Ectodermal cell (in vitro differentiated cells): Measurements from ENCODE around the gene NSUN7. TPM values are rescaled to one million over a fixed set of nuclear protein-coding genes. Genes with fewer than 3 reads are reported as not detected.
"Not testable (repeated sequence)": the region's sequence is repeated elsewhere in the genome, so short reads cannot be mapped to it uniquely, and the experiment has no call there.

Experiments used
- H3K27ac ChIP-seq: 2 replicates; pipeline ENCODE4 v1.7.0; 2013; ENCODE audit warnings: mild to moderate bottlenecking, low read depth, low read length; ENCODE audit not compliant: insufficient read depth, poor library complexity, severe bottlenecking
- H3K27me3 ChIP-seq: 2 replicates; pipeline ENCODE4 v1.7.0; 2013; ENCODE audit warnings: mild to moderate bottlenecking, low read length; ENCODE audit not compliant: insufficient read depth, control insufficient read depth, poor library complexity, severe bottlenecking
- H3K36me3 ChIP-seq: one replicate; pipeline ENCODE4 v1.7.0; 2013; ENCODE audit warnings: low read length; ENCODE audit not compliant: control insufficient read depth, insufficient read depth
- H3K4me1 ChIP-seq: one replicate; pipeline ENCODE4 v1.7.0; 2013; ENCODE audit warnings: low read length; ENCODE audit not compliant: control insufficient read depth, insufficient read depth
- H3K4me3 ChIP-seq: 2 replicates; pipeline ENCODE4 v1.7.0; 2013; ENCODE audit warnings: low read depth, low read length, control low read depth; ENCODE audit not compliant: insufficient read depth
- H3K9me3 ChIP-seq: 2 replicates; pipeline ENCODE4 v1.7.0; 2013; ENCODE audit warnings: mild to moderate bottlenecking, low read length, moderate library complexity; ENCODE audit not compliant: control insufficient read depth
- WGBS, 2 experiments: methylation state at CpG; one replicate each; pipeline ENCODE4 v1.1.7; 2013; ENCODE audit warnings: missing lambda C conversion rate in 2 of 2; 5-methylcytosine and 5-hydroxymethylcytosine counted together
- polyA plus RNA-seq, 4 experiments: library from polyadenylated mRNA; stranded (reverse); fragments of 50-300 nt; gene quantifications; one replicate each; pipeline ENCODE4 v1.2.3, GENCODE V29; 2013

Gene NSUN7
- 22.1 TPM for polyA plus RNA-seq (2013, experiment 1 of 4)
- 22.6 TPM for polyA plus RNA-seq (2013, experiment 2 of 4)
- 24.2 TPM for polyA plus RNA-seq (2013, experiment 3 of 4)
- 24.2 TPM for polyA plus RNA-seq (2013, experiment 4 of 4)

DNA sequence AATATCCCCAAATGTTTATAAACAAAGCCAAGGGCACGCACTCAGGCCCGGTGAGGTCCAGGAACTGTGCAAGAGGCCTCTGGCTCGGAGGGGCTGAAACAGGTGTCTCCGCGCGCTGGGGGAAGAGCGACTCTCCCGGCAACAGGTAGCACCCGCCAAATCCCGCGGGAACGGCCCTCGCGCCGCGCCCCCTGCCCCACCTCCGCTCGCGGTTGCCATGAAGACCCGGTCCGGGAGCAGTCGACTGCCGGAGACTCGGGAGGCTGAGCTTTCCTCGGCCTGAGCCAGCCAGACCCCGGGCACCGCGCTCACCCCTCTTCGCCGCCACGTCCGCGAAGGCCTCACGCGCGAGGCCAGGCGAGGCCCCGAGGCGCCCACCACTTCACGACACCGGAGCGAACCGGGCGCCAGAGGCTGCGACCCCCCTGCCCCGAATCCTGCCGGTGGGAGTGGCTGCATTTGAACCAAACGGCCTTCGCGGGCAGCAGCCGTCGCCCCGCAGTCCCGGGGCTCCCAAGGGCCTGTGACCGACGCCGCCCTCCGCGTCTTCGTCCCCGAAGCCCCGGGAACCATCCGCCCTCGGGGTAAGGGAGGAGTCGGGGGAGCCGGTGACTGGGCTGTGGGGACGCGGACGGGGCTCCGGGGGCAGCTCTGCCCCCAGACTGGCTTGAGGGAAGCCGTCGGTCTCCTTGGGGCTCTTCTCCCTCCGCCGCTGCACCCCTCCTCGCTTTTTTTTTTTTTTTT is at the start of gene NSUN7:
Gene NSUN7 (plus strand): TSS at position 239 of the 744 bp plus-strand sequence. CDS start 739 bp downstream, outside the sequence.
- Histone ChIP-seq H3K4me3 (peak within 1 kb of the TSS; percentile 72), H3K27ac (no peak within 1 kb of the TSS), H3K27me3 (no peaks in the 10 kb centered on the region), H3K9me3 (no peaks in the 10 kb centered on the region), H3K36me3 (peaks cover 4% of the 10 kb centered on the region), H3K4me1 (no peaks in the 10 kb centered on the region)
- WGBS, 2 experiments = 1% methylated on average over 75 of the region's 75 CpGs

DNA sequence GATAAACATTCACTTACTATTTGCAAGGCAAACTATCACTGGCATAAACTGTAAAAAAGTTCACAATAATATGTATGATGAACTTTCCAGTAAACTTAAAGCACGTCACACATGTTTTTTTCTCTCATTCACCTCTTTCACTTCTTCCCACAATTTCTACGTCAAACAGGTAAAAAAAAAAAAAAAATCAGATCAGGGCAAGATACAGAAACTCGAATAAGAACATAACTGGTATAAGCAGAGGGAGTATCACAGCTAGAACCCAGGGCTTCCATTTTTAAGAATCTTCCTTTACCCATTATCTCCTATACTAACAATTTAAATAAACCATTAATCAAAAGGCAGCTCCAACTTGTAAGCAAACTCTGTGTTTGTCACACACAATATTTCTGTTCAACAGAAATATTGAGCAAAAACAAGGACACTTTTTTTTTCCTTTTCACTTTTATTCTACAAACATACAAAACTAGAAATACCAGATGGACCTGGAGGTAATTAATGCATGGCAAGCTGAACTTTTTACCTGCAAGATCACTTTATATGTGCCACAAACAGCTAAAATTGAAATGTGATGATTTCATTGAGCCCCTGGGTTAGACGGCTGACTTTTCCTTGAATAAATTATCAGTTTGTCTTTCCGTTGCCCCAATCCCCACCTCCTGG is 47.5 kb upstream of the NSUN7 start:
- H3K27ac ChIP-seq = no peak overlapping the region
- H3K36me3 ChIP-seq = no peaks in the 10 kb centered on the region
- H3K4me3 ChIP-seq = no peak overlapping the region
- H3K27me3 ChIP-seq = no peaks in the 10 kb centered on the region
- WGBS, 2 experiments = 88 to 91% methylated on average over 5 of the region's 5 CpGs
- H3K9me3 ChIP-seq = no peaks in the 10 kb centered on the region
- H3K4me1 ChIP-seq = no peaks in the 10 kb centered on the region

- WGBS, 2 experiments = 43 to 45% methylated on average over 2 of the region's 2 CpGs
Measured at GRCh38 chr4:40702800-40703151, 47.0 kb upstream of the NSUN7 start.

GRCh38 chr4:40704073-40704472 is 45.7 kb upstream of the NSUN7 start:
- Histone ChIP-seq H3K4me1 (no peaks in the 10 kb centered on the region), H3K4me3 (no peak overlapping the region), H3K36me3 (no peaks in the 10 kb centered on the region), H3K9me3 (no peaks in the 10 kb centered on the region), H3K27me3 (no peaks in the 10 kb centered on the region), H3K27ac (no peak overlapping the region)
- WGBS, 2 experiments = 90 to 96% methylated on average over 5 of the region's 5 CpGs

More at GRCh38 chr4:40702800-40703151, 47.0 kb upstream of the NSUN7 start:
- Histone ChIP-seq H3K9me3 (no peaks in the 10 kb centered on the region), H3K4me1 (no peaks in the 10 kb centered on the region), H3K27ac (no peak overlapping the region), H3K27me3 (no peaks in the 10 kb centered on the region), H3K4me3 (no peak overlapping the region), H3K36me3 (no peaks in the 10 kb centered on the region)

- no peaks in the 10 kb centered on the region for H3K36me3 ChIP-seq
- H3K27me3 ChIP-seq = no peaks in the 10 kb centered on the region
- 87 to 94% methylated on average over 2 to 5 of the region's 5 CpGs for WGBS, 2 experiments
- no peaks in the 10 kb centered on the region for H3K9me3 ChIP-seq
- H3K4me1 ChIP-seq = no peaks in the 10 kb centered on the region
- no peak overlapping the region for H3K4me3 ChIP-seq
- no peak overlapping the region for H3K27ac ChIP-seq
Measured at GRCh38 chr4:40710484-40711254, 39.1 kb upstream of the NSUN7 start.

DNA sequence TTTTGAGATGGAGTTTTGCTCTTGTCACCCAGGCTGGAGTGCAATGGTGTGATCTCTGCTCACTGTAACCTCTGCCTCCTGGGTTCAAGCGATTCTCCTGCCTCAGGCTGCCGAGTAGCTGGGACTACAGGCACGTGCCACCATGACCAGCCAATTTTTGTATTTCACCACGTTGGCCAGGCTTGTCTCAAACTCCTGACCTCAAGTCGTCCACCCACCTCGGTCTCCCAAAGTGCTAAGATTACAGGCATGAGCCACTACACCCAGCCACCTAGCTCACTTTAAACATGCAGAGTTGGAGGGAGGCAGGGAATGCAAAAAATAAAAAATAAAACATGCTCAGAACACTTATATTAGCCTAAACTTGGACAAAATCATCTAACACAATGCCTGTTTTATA is 36.8 kb upstream of the NSUN7 start:
- H3K36me3 ChIP-seq, H3K27me3 ChIP-seq, H3K9me3 ChIP-seq, H3K4me3 ChIP-seq, H3K27ac ChIP-seq, H3K4me1 ChIP-seq: not testable (repeated sequence)
- 73 to 81% methylated on average over 6 of the region's 6 CpGs for WGBS, 2 experiments

GRCh38 chr4:40713798-40714197 is 36.0 kb upstream of the NSUN7 start:
- H3K36me3 ChIP-seq = no peaks in the 10 kb centered on the region
- H3K4me1 ChIP-seq = peaks cover 7% of the 10 kb centered on the region
- H3K27ac ChIP-seq = peak overlapping the region; percentile 26
- no peak overlapping the region for H3K4me3 ChIP-seq
- 85 to 89% methylated on average over 2 of the region's 2 CpGs for WGBS, 2 experiments
- no peaks in the 10 kb centered on the region for H3K9me3 ChIP-seq
- H3K27me3 ChIP-seq = no peaks in the 10 kb centered on the region

DNA sequence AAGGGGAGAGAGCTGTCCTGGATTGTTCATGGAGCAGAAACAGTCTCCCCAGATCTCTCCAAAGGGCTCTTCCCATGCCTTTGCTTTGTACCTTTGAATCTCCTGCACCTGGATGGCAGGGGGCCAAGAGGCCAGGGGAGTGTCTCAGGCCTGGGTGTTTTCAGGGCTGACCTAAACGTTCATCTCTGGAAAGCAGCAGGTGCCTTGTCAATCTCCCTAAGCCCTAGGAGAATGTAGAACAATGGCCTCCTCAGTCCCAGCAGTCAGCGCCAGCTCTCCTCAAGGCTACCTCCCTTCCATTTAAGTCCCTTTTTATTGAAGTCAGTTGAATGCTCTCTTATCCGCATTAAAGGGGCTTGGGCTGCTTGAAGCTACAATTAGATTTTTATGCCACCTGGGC is 31.2 kb upstream of the NSUN7 start:
- H3K27ac ChIP-seq = peak overlapping the region; percentile 2
- H3K4me3 ChIP-seq = no peak overlapping the region
- no peaks in the 10 kb centered on the region for H3K9me3 ChIP-seq
- WGBS, 2 experiments = 12 to 30% methylated on average over 3 of the region's 3 CpGs
- no peaks in the 10 kb centered on the region for H3K36me3 ChIP-seq
- peaks cover 17% of the 10 kb centered on the region for H3K4me1 ChIP-seq
- no peaks in the 10 kb centered on the region for H3K27me3 ChIP-seq

DNA sequence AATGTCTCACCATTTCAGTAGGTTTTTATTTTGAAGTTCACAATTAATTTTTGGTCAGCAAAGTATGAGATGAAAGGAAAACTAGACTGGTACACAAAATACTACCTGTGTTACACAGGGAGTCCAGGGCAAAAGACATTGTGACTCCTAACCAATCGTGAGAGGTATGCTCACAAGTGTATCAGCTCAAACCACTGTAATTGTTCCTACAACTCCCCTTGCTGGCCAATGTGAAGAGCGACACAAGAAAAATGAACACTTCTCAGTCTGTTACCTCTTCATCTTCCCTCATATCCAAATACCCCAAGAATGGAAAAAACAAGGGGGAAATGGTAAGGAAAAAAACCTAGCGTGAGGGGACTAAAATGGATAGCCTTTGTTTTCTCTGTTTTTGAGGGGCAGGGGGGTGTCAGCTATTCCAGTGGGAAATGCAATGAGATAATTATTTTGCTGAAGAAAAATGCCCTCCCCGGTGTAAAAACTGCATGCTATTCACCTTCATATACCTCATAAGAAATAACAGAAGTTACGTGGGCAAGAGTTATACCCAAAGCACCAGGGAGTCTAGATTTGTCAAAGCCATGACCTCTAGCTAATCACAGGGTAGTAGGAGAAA is 30.6 kb upstream of the NSUN7 start:
- Histone ChIP-seq H3K36me3 (no peaks in the 10 kb centered on the region), H3K9me3 (no peaks in the 10 kb centered on the region), H3K4me3 (no peak overlapping the region), H3K4me1 (peaks cover 17% of the 10 kb centered on the region), H3K27ac (peak overlapping the region; percentile 2), H3K27me3 (no peaks in the 10 kb centered on the region)
- WGBS, 2 experiments = 56 to 57% methylated on average over 5 of the region's 5 CpGs
